ENCODE measurements around the gene ACTA1. TPM values are rescaled to one million over a fixed set of nuclear protein-coding genes. Genes with fewer than 3 reads are reported as not detected.
"Not testable (repeated sequence)": the region's sequence is repeated elsewhere in the genome, so short reads cannot be mapped to it uniquely, and the experiment has no call there.

ACTA1 gene
- total RNA-seq, 1 donor = not detected

DNA sequence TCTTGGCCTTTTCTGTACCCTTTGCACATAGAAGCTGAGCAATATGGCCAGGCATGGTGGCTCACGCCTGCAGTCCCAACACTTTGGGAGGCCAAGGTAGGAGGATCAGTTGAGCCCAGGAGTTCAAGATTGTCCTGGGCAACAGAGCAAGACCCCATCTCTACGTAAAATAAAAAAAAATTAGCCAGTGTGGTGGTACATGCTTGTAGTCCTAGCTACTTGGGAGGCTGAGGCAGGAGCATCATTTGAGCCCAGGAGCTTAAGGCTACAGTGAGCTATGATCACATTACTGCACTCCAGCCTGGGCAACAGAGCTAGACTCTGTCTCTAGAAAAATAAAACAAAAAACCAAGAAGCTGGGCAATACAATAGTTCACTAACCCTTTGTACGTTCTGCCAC is 6.3 kb downstream of the ACTA1 start:
- H3K4me3 ChIP-seq (ENCODE audit: insufficient read depth, low read length) = no peak overlapping the region
- no peaks in the 10 kb centered on the region for H3K36me3 ChIP-seq (ENCODE audit: insufficient read depth, low read length)
- H3K27ac ChIP-seq (ENCODE audit: low read depth, low read length) = no peak overlapping the region
- H3K4me1 ChIP-seq (ENCODE audit: insufficient read depth, low read length) = no peaks in the 10 kb centered on the region
- no peaks in the 10 kb centered on the region for H3K9me3 ChIP-seq (ENCODE audit: low read depth, low read length)
- no peaks in the 10 kb centered on the region for H3K79me2 ChIP-seq (ENCODE audit: insufficient read depth, low read length)
- H3K27me3 ChIP-seq (ENCODE audit: insufficient read depth, low read length) = peaks cover 31% of the 10 kb centered on the region
- H4K20me1 ChIP-seq (ENCODE audit: insufficient read depth, low read length) = no peaks in the 10 kb centered on the region
- TF ChIP-seq, protein P1, sequence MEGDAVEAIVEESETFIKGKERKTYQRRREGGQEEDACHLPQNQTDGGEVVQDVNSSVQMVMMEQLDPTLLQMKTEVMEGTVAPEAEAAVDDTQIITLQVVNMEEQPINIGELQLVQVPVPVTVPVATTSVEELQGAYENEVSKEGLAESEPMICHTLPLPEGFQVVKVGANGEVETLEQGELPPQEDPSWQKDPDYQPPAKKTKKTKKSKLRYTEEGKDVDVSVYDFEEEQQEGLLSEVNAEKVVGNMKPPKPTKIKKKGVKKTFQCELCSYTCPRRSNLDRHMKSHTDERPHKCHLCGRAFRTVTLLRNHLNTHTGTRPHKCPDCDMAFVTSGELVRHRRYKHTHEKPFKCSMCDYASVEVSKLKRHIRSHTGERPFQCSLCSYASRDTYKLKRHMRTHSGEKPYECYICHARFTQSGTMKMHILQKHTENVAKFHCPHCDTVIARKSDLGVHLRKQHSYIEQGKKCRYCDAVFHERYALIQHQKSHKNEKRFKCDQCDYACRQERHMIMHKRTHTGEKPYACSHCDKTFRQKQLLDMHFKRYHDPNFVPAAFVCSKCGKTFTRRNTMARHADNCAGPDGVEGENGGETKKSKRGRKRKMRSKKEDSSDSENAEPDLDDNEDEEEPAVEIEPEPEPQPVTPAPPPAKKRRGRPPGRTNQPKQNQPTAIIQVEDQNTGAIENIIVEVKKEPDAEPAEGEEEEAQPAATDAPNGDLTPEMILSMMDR (IDR thresholded peaks at IDR 0.05; ENCODE audit: extremely low read depth, low read depth, low read length) = no peak
- H2AFZ ChIP-seq (ENCODE audit: low read length) = no peak overlapping the region
- H3K4me2 ChIP-seq (ENCODE audit: insufficient read depth, low read length) = no peak overlapping the region
- no peak for DNase-seq (ENCODE audit: insufficient read length, low spot score, missing footprints)

- no peak overlapping the region for H3K4me2 ChIP-seq (ENCODE audit: insufficient read depth, low read length)
- no peak overlapping the region for H2AFZ ChIP-seq (ENCODE audit: low read length)
- H3K27ac ChIP-seq (ENCODE audit: low read depth, low read length) = no peak overlapping the region
- DNase-seq (ENCODE audit: insufficient read length, low spot score, missing footprints) = no peak
- H3K4me3 ChIP-seq (ENCODE audit: insufficient read depth, low read length) = no peak overlapping the region
- TF ChIP-seq, protein P1 (IDR thresholded peaks at IDR 0.05; ENCODE audit: extremely low read depth, low read depth, low read length) = no peak
- H3K36me3 ChIP-seq (ENCODE audit: insufficient read depth, low read length) = no peaks in the 10 kb centered on the region
- H3K27me3 ChIP-seq (ENCODE audit: insufficient read depth, low read length) = peaks cover 13% of the 10 kb centered on the region
- H3K79me2 ChIP-seq (ENCODE audit: insufficient read depth, low read length) = no peaks in the 10 kb centered on the region
- H4K20me1 ChIP-seq (ENCODE audit: insufficient read depth, low read length) = no peaks in the 10 kb centered on the region
- no peaks in the 10 kb centered on the region for H3K4me1 ChIP-seq (ENCODE audit: insufficient read depth, low read length)
- no peaks in the 10 kb centered on the region for H3K9me3 ChIP-seq (ENCODE audit: low read depth, low read length)
Measured at GRCh38 chr1:229425564-229426159, 8.2 kb downstream of the ACTA1 start.

DNA sequence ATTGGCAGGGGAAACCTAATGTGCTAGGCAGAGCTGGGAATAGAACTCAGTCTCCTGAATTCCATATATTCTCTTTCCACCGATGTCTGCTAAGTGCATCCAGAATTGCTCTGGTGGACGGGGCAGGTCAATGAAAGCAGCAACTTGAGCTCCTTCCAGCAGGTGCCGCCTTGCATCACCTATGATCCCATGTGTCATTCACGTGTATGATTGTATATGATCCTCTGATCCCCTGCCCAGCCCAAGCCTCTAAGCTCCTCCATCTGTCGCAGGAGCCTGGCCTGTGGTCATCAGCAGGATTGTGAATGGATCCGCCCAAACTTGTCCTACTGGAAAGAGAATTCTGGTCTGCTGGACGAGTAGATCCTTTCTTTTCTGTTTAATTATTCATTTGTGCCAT is 13.1 kb downstream of the ACTA1 start:
- H4K20me1 ChIP-seq (ENCODE audit: insufficient read depth, low read length) = no peaks in the 10 kb centered on the region
- H3K9me3 ChIP-seq (ENCODE audit: low read depth, low read length) = no peaks in the 10 kb centered on the region
- H2AFZ ChIP-seq (ENCODE audit: low read length) = no peak overlapping the region
- no peak overlapping the region for H3K4me2 ChIP-seq (ENCODE audit: insufficient read depth, low read length)
- no peak for DNase-seq (ENCODE audit: insufficient read length, low spot score, missing footprints)
- no peak overlapping the region for H3K4me3 ChIP-seq (ENCODE audit: insufficient read depth, low read length)
- no peak overlapping the region for H3K27ac ChIP-seq (ENCODE audit: low read depth, low read length)
- TF ChIP-seq, protein P1 (IDR thresholded peaks at IDR 0.05; ENCODE audit: extremely low read depth, low read depth, low read length) = no peak
- no peaks in the 10 kb centered on the region for H3K27me3 ChIP-seq (ENCODE audit: insufficient read depth, low read length)
- H3K79me2 ChIP-seq (ENCODE audit: insufficient read depth, low read length) = no peaks in the 10 kb centered on the region
- no peaks in the 10 kb centered on the region for H3K4me1 ChIP-seq (ENCODE audit: insufficient read depth, low read length)
- H3K36me3 ChIP-seq (ENCODE audit: insufficient read depth, low read length) = no peaks in the 10 kb centered on the region

GRCh38 chr1:229420224-229420623 is 13.7 kb downstream of the ACTA1 start:
- TF ChIP-seq, protein P1 (IDR thresholded peaks at IDR 0.05; ENCODE audit: extremely low read depth, low read depth, low read length) = no peak
- no peak overlapping the region for H3K4me3 ChIP-seq (ENCODE audit: insufficient read depth, low read length)

GRCh38 chr1:229418586-229418985 is 15.3 kb downstream of the ACTA1 start:
- not testable (repeated sequence) for H3K4me1 ChIP-seq (ENCODE audit: insufficient read depth, low read length); H4K20me1 ChIP-seq (ENCODE audit: insufficient read depth, low read length); H3K4me2 ChIP-seq (ENCODE audit: insufficient read depth, low read length); H3K27ac ChIP-seq (ENCODE audit: low read depth, low read length); H3K36me3 ChIP-seq (ENCODE audit: insufficient read depth, low read length); H3K4me3 ChIP-seq (ENCODE audit: insufficient read depth, low read length); H3K27me3 ChIP-seq (ENCODE audit: insufficient read depth, low read length); H3K9me3 ChIP-seq (ENCODE audit: low read depth, low read length); H2AFZ ChIP-seq (ENCODE audit: low read length); DNase-seq (ENCODE audit: insufficient read length, low spot score, missing footprints); H3K79me2 ChIP-seq (ENCODE audit: insufficient read depth, low read length)

More at GRCh38 chr1:229420224-229420623, 13.7 kb downstream of the ACTA1 start:
- Histone ChIP-seq H3K27me3 (ENCODE audit: insufficient read depth, low read length) (no peaks in the 10 kb centered on the region), H3K4me2 (ENCODE audit: insufficient read depth, low read length) (no peak overlapping the region), H2AFZ (ENCODE audit: low read length) (no peak overlapping the region), H3K9me3 (ENCODE audit: low read depth, low read length) (no peaks in the 10 kb centered on the region), H4K20me1 (ENCODE audit: insufficient read depth, low read length) (no peaks in the 10 kb centered on the region), H3K4me1 (ENCODE audit: insufficient read depth, low read length) (no peaks in the 10 kb centered on the region), H3K27ac (ENCODE audit: low read depth, low read length) (no peak overlapping the region), H3K36me3 (ENCODE audit: insufficient read depth, low read length) (no peaks in the 10 kb centered on the region), H3K79me2 (ENCODE audit: insufficient read depth, low read length) (no peaks in the 10 kb centered on the region)
- DNase-seq (ENCODE audit: insufficient read length, low spot score, missing footprints) = no peak

GRCh38 chr1:229412810-229413209 is 21.1 kb downstream of the ACTA1 start:
- not testable (repeated sequence) for H3K27ac ChIP-seq (ENCODE audit: low read depth, low read length); H3K79me2 ChIP-seq (ENCODE audit: insufficient read depth, low read length); H2AFZ ChIP-seq (ENCODE audit: low read length); H3K4me3 ChIP-seq (ENCODE audit: insufficient read depth, low read length); H3K9me3 ChIP-seq (ENCODE audit: low read depth, low read length); H3K4me2 ChIP-seq (ENCODE audit: insufficient read depth, low read length); H3K36me3 ChIP-seq (ENCODE audit: insufficient read depth, low read length); H4K20me1 ChIP-seq (ENCODE audit: insufficient read depth, low read length); H3K4me1 ChIP-seq (ENCODE audit: insufficient read depth, low read length); DNase-seq (ENCODE audit: insufficient read length, low spot score, missing footprints)
- peaks cover 16% of the 10 kb centered on the region for H3K27me3 ChIP-seq (ENCODE audit: insufficient read depth, low read length)
